Mesenchymal stem cell (in vitro differentiated cells and primary cell): Measurements from ENCODE around the gene HECTD4.

Experiments
- DNase-seq: peaks from one replicate; pipeline ENCODE4 v3.0.0-alpha.2; 2013
- H2AFZ ChIP-seq: one replicate; pipeline ENCODE4 v1.6.1; 2013; ENCODE audit warnings: low read depth, mild to moderate bottlenecking, control low read depth, inconsistent platforms, low read length, moderate library complexity
- H2AK5ac ChIP-seq: 2 replicates; pipeline ENCODE4 v1.6.1; 2013; ENCODE audit warnings: low read length, moderate library complexity, mild to moderate bottlenecking, inconsistent platforms; ENCODE audit not compliant: severe bottlenecking
- H2BK120ac ChIP-seq: one replicate; pipeline ENCODE4 v1.6.1; 2013; ENCODE audit warnings: low read depth, mild to moderate bottlenecking, inconsistent platforms, low read length, moderate library complexity
- H2BK12ac ChIP-seq, 2 experiments: one replicate each; pipeline ENCODE4 v1.6.1; 2013; ENCODE audit warnings: inconsistent platforms in 2 of 2, low read length in 2 of 2, mild to moderate bottlenecking in 2 of 2, moderate library complexity in 2 of 2, control low read depth in 1 of 2
- H2BK15ac ChIP-seq: one replicate; pipeline ENCODE4 v1.6.1; 2013; ENCODE audit warnings: mild to moderate bottlenecking, low read depth, inconsistent platforms; ENCODE audit not compliant: poor library complexity, severe bottlenecking
- H2BK5ac ChIP-seq: 2 replicates; pipeline ENCODE4 v1.6.1; 2013; ENCODE audit warnings: low read depth, mild to moderate bottlenecking, low read length, control low read depth, inconsistent platforms; ENCODE audit not compliant: poor library complexity, severe bottlenecking
- H3K14ac ChIP-seq, 2 experiments: one replicate each; pipeline ENCODE4 v1.6.1; 2013; ENCODE audit warnings: inconsistent platforms in 2 of 2, low read length in 2 of 2, control low read depth in 1 of 2, mild to moderate bottlenecking in 1 of 2, moderate library complexity in 1 of 2
- H3K18ac ChIP-seq, 2 experiments: one replicate each; pipeline ENCODE4 v1.6.1; 2013; ENCODE audit warnings: inconsistent platforms in 2 of 2, low read length in 2 of 2, control low read depth in 1 of 2, low read depth in 1 of 2, mild to moderate bottlenecking in 1 of 2
- H3K23ac ChIP-seq, 2 experiments: one replicate each; pipeline ENCODE4 v1.6.1; 2013; ENCODE audit warnings: inconsistent platforms in 2 of 2, low read length in 2 of 2, mild to moderate bottlenecking in 2 of 2, moderate library complexity in 2 of 2, control low read depth in 1 of 2
- H3K27ac ChIP-seq: 2 replicates; pipeline ENCODE4 v1.5.1; 2013; ENCODE audit warnings: mild to moderate bottlenecking, moderate library complexity, low read length, control low read depth, inconsistent platforms; ENCODE audit not compliant: poor library complexity, severe bottlenecking
- H3K27me3 ChIP-seq, 2 experiments: 2 replicates each; pipeline versions ENCODE4 v1.6.1 to v1.7.0; 2013; ENCODE audit warnings: low read length in 2 of 2, mild to moderate bottlenecking in 2 of 2, moderate library complexity in 2 of 2, control low read depth in 1 of 2, inconsistent platforms in 1 of 2; ENCODE audit not compliant: control insufficient read depth in 1 of 2, insufficient read depth in 1 of 2
- H3K36me3 ChIP-seq, 2 experiments: 2 replicates each; pipeline versions ENCODE4 v1.6.1 to v1.7.0; 2013; ENCODE audit warnings: low read length in 2 of 2, control low read depth in 1 of 2, inconsistent platforms in 1 of 2, low read depth in 1 of 2, mild to moderate bottlenecking in 1 of 2; ENCODE audit not compliant: insufficient read depth in 2 of 2, control insufficient read depth in 1 of 2
- H3K4ac ChIP-seq, 2 experiments: one replicate each; pipeline ENCODE4 v1.6.1; 2013; ENCODE audit warnings: inconsistent platforms in 2 of 2, low read length in 2 of 2, mild to moderate bottlenecking in 2 of 2, moderate library complexity in 2 of 2, control low read depth in 1 of 2, low read depth in 1 of 2
- H3K4me1 ChIP-seq: 2 replicates; pipeline ENCODE4 v1.6.1; 2013; ENCODE audit warnings: low read depth, low read length, control low read depth; ENCODE audit not compliant: control insufficient read depth, insufficient read depth
- H3K4me2 ChIP-seq: 2 replicates; pipeline ENCODE4 v1.6.1; 2013; ENCODE audit warnings: low read length, mild to moderate bottlenecking, inconsistent platforms; ENCODE audit not compliant: poor library complexity, severe bottlenecking
- H3K4me3 ChIP-seq, 2 experiments: 2 replicates each; pipeline versions ENCODE4 v1.5.1 to v1.7.0; 2013; ENCODE audit warnings: low read length in 2 of 2, mild to moderate bottlenecking in 2 of 2, control low read depth in 1 of 2, low read depth in 1 of 2; ENCODE audit not compliant: insufficient read depth in 1 of 2
- H3K79me1 ChIP-seq: replicated peaks from 2 replicates; pipeline ENCODE4 v1.6.1; 2013; ENCODE audit warnings: mild to moderate bottlenecking, control low read depth, low read length, inconsistent platforms; ENCODE audit not compliant: poor library complexity, severe bottlenecking
- H3K9ac ChIP-seq: 2 replicates; pipeline ENCODE4 v1.7.0; 2013; ENCODE audit warnings: mild to moderate bottlenecking, low read length, moderate library complexity
- H3K9me3 ChIP-seq: 2 replicates; pipeline ENCODE4 v1.7.0; 2013; ENCODE audit warnings: mild to moderate bottlenecking, low read length; ENCODE audit not compliant: control insufficient read depth
- H4K8ac ChIP-seq: one replicate; pipeline ENCODE4 v1.6.1; 2013; ENCODE audit warnings: inconsistent platforms, mild to moderate bottlenecking, low read length, moderate library complexity
- H4K91ac ChIP-seq: one replicate; pipeline ENCODE4 v1.6.1; 2013; ENCODE audit warnings: mild to moderate bottlenecking, low read length, inconsistent platforms
- WGBS: methylation state at CpG from one replicate; pipeline ENCODE4 v1.1.7; 2013; ENCODE audit warnings: mixed read lengths; 5-methylcytosine and 5-hydroxymethylcytosine counted together

HECTD4 gene

DNA sequence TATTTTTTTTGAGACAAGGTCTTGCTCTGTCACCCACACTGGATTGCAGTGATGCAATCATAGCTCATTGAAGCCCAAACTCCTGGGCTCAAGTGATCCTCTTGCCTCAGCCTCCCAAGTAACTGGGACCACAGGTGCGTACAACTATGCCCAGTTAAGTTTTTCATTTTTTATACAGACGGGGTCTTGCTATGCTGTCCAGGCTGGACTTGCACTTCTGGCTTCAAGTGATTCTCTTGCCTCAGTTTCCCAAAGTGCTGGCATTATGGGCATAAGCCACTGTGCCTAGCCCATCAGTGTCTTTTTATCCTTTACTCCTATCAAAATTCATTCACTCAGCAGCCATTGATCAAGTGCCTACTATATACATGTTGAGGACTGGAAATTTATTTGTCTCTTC, 45.5 kb upstream of the HECTD4 start:
- Histone ChIP-seq H3K36me3 (peaks cover 3 to 10% of the 10 kb centered on the region in 2 experiments), H3K9me3 (no peaks in the 10 kb centered on the region), H4K8ac (no peak overlapping the region), H3K79me1 (peaks cover 4% of the 10 kb centered on the region), H3K14ac (no peak overlapping the region), H2BK12ac (no peak overlapping the region), H3K23ac (no peak overlapping the region), H3K27ac (no peak overlapping the region), H2BK120ac (no peak overlapping the region), H3K4me1 (peaks cover 4% of the 10 kb centered on the region), H3K4ac (no peak overlapping the region), H3K27me3 (no peaks in the 10 kb centered on the region), H2AFZ (no peak overlapping the region), H3K4me3 (no peak overlapping the region), H3K4me2 (no peak overlapping the region), H2BK15ac (no peak overlapping the region), H3K9ac (no peak overlapping the region), H4K91ac (no peak overlapping the region), H2AK5ac (no peak overlapping the region), H2BK5ac (no peak overlapping the region), H3K18ac (no peak overlapping the region)
- DNase-seq: no peak
- WGBS: 99% methylated on average over 2 of the region's 2 CpGs

DNA sequence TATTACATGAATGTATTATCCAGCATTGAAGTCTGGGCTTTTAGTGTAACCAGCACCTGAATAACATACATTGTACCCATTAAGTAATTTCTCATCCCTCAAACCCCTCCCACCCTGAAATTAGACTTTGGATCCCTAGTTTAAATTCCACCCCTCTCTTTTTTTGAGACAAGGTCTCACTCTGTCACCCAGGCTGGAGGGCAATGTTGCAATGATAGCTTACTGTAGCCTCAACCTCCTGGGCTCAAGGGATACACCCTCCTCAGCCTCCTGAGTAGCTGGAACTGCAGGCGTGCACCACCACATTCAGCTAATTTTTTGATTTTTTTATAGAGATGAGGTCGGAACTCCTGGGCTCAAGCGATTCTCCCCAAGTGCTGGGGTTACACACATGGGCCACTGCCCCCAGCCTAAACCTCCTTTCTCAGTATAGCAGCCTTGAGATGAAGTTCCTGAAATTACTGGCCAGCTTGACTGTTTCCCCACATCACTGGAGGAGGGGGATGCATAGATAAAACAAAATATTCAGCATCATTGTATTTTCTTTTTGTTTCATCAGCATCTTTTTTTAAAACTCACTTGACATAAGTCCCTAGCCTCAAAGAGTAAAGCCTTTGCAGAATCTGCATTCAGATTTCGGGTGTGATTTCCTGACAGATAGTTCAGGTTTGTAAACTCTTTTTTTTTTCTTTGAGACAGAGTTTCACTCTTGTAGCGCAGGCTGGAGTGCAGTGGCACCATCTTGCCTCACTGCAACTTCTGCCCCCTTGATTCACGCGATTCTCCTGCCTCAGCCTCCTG, 43.6 kb upstream of the HECTD4 start:
- Histone ChIP-seq H3K18ac (no peak overlapping the region), H2BK12ac (no peak overlapping the region), H3K4me1 (peaks cover 7% of the 10 kb centered on the region), H3K27ac (no peak overlapping the region), H2AFZ (no peak overlapping the region), H3K9ac (no peak overlapping the region), H2BK120ac (no peak overlapping the region), H3K23ac (no peak overlapping the region), H2BK15ac (no peak overlapping the region), H3K27me3 (no peaks in the 10 kb centered on the region), H3K36me3 (peaks cover 3 to 5% of the 10 kb centered on the region in 2 experiments), H3K4me2 (no peak overlapping the region), H4K91ac (no peak overlapping the region), H2BK5ac (no peak overlapping the region), H3K9me3 (no peaks in the 10 kb centered on the region), H4K8ac (no peak overlapping the region), H3K14ac (no peak overlapping the region), H2AK5ac (no peak overlapping the region), H3K79me1 (no peaks in the 10 kb centered on the region), H3K4me3 (no peak overlapping the region), H3K4ac (no peak overlapping the region)
- DNase-seq: no peak
- 98% methylated on average over 7 of the region's 7 CpGs for WGBS

DNA sequence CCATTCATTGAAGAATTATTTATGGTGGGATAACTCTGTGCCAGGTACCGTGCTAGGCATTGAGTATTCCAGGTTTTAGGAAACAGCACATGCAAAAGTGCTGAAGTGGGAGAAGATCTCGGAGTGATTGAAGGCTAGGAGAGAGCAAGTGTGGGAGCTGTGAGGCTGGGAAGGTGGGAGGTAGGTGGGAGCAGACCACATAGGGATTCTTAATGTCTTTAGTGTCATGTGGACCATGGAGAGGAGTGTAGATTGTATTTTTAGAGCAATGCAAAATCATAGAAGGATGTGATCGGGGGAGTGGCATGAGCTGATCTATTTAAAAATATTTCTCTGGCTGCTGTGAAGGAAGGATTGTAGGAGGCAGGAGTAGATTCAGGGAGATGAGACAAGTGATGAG, 41.9 kb upstream of the HECTD4 start:
- peaks cover 3 to 5% of the 10 kb centered on the region in 2 experiments for H3K36me3 ChIP-seq
- H2BK12ac ChIP-seq: no peak overlapping the region
- no peak overlapping the region for H2BK15ac ChIP-seq
- H2AK5ac ChIP-seq: no peak overlapping the region
- 97% methylated on average over 3 of the region's 3 CpGs for WGBS
- H3K18ac ChIP-seq: no peak overlapping the region
- H3K4ac ChIP-seq: no peak overlapping the region
- H3K27me3 ChIP-seq: no peaks in the 10 kb centered on the region
- DNase-seq: no peak
- no peak overlapping the region for H4K91ac ChIP-seq
- no peak overlapping the region for H3K4me3 ChIP-seq
- H3K9ac ChIP-seq: no peak overlapping the region
- H3K4me1 ChIP-seq: peaks cover 7% of the 10 kb centered on the region
- no peak overlapping the region for H3K14ac ChIP-seq
- H4K8ac ChIP-seq: no peak overlapping the region
- no peak overlapping the region for H2BK5ac ChIP-seq
- H3K9me3 ChIP-seq: no peaks in the 10 kb centered on the region
- no peak overlapping the region for H2AFZ ChIP-seq
- no peak overlapping the region for H2BK120ac ChIP-seq
- H3K79me1 ChIP-seq: no peaks in the 10 kb centered on the region
- no peak overlapping the region for H3K4me2 ChIP-seq
- no peak overlapping the region for H3K23ac ChIP-seq
- no peak overlapping the region for H3K27ac ChIP-seq

DNA sequence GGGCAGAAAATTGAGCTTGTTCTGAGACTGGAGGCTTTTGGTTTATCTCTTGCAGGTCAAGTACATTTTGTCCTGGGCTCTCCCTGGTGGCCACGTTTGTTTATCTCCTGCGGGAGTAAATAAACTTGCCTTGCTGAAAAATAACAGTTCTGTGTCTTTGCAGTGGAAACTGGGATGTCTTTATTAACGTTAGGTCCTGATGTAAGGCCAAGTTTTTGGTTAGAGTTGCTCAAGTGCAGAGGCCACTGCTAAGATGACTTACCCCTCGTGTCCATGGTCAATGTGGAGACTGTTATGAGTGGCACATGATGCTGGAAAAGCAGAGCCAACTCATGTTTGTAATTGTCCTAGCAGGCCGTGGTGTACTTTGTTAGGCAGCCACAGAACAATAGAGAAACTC, 40.3 kb upstream of the HECTD4 start:
- no peak overlapping the region for H2AFZ ChIP-seq
- no peak overlapping the region for H4K91ac ChIP-seq
- H3K27me3 ChIP-seq: no peaks in the 10 kb centered on the region
- no peak overlapping the region for H2BK5ac ChIP-seq
- H3K27ac ChIP-seq: no peak overlapping the region
- peak overlapping the region; percentile 73 for H3K9ac ChIP-seq
- DNase-seq: peak; percentile 74
- H3K9me3 ChIP-seq: no peaks in the 10 kb centered on the region
- H3K36me3 ChIP-seq: peaks cover 0 to 3% of the 10 kb centered on the region in 2 experiments
- WGBS: 27% methylated on average over 5 of the region's 5 CpGs
- peak overlapping the region in 1 of 2 experiments; percentile 47 for H3K4me3 ChIP-seq
- no peak overlapping the region for H3K18ac ChIP-seq
- H2BK15ac ChIP-seq: no peak overlapping the region
- no peak overlapping the region for H3K4ac ChIP-seq
- peaks cover 6% of the 10 kb centered on the region for H3K79me1 ChIP-seq
- no peak overlapping the region for H3K23ac ChIP-seq
- H3K4me2 ChIP-seq: no peak overlapping the region
- H2AK5ac ChIP-seq: no peak overlapping the region
- H2BK120ac ChIP-seq: no peak overlapping the region
- H4K8ac ChIP-seq: no peak overlapping the region
- H3K14ac ChIP-seq: no peak overlapping the region
- no peak overlapping the region for H2BK12ac ChIP-seq
- peaks cover 13% of the 10 kb centered on the region for H3K4me1 ChIP-seq
